Femur (tissue), 1 donor: ENCODE results near the gene AURKAIP1.
"Not testable (repeated sequence)": the region's sequence is repeated elsewhere in the genome, so short reads cannot be mapped to it uniquely, and the experiment has no call there.

ENCODE experiments used
- DNase-seq: peaks from one replicate; pipeline ENCODE4 v3.0.0-alpha.2; 2017

Gene AURKAIP1

GRCh38 chr1:1385339-1385738, 10.3 kb upstream of the AURKAIP1 start:
- DNase-seq, result not testable (repeated sequence)

- DNase-seq, result no peak
Measured at GRCh38 chr1:1381294-1381693, 6.3 kb upstream of the AURKAIP1 start.

DNA sequence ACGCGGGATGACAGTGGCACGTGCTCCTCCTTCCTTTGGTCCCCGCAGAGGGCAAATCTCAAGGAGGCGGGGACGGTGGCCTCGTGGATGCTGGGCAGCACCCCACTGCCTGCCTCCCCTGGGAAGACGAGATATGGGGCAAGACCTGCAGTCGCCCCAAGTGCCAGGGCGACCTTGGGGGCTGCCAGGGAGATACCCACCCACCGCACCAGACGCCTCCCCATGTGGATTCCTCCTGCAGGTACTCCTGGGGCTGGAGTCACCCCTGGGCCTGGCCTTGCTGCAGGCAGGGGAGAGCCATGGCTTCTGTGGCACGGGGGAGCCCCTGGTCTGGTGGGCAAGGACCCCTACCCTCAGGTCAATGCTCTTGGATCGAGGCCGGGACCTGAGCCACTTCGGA, 5.9 kb upstream of the AURKAIP1 start:
- no peak for DNase-seq

- no peak for DNase-seq
Measured at GRCh38 chr1:1377540-1378205, 2.7 kb upstream of the AURKAIP1 start.

DNA sequence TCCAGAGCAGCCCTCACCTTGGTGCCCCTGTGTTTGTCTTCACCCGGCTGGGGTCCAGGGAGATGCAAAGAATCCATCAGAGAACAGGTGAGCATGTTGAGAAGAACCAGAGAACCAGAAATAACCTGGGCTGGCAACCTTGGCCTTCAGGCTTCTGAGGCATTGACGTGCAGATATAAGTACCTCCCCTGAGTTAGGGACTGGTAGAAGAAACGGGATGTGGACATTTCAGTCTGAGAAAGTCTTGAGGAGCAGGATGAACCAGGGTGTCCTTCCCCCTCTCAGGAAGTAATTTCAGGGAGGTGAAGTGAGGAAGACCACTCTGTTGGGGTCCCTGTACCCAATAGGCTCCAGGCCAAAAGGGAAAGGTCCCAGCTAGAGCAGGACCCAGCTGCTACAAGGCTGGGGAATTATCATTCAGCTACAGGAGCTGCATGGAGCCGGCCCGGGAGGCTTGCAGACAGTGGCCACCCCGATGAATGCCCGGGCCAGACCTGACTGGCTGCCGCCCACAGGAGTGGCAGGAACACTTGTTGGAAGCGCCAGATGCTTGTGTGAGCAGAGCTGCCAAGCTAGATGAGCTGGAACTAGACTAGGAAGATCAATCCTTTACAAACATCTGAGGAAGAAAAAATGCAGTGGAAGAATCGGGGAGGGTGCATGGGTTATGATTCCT, 1.7 kb upstream of the AURKAIP1 start:
- no peak for DNase-seq

- DNase-seq, result peak; percentile 52
Measured at GRCh38 chr1:1374589-1374928, 448 bp downstream of the AURKAIP1 start.

DNA sequence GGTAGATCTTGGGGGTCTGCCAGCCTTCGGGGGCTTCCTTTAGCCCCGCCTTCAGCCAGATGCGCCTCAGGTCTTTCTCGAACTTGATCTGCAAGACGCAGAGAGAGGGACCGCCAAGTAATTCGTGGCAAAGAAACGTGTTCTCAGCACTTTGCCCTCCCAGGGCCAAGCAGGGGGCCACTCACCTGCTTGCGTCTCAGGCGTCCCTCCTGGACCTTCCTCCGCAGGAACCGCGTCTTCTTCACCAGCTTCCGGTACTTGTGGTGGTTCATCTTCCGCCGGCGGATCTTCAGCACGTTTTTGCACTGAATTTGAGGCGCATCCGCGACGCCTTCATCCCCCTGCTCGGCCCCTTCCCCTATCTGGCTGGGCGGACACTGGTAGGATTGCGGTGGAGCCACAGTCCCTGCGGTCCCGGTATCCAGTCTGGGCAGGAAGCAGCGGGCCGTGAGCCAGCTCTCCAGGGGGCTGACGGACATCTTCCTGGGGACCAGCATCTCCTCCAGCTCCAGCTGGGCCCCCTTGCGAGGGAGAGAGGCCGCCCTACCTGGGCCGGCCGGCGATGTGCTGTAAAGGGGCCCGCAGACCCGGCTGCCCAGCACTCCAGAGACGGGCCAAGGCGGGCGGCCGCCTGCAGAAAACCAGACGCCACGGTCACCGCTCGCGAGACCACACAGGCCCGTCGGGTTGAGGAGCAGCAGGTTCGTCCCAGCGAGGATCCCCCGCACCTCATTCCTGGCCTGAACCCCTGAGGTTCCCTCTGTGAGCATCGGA, 1.0 kb downstream of the AURKAIP1 start:
- no peak for DNase-seq

DNA sequence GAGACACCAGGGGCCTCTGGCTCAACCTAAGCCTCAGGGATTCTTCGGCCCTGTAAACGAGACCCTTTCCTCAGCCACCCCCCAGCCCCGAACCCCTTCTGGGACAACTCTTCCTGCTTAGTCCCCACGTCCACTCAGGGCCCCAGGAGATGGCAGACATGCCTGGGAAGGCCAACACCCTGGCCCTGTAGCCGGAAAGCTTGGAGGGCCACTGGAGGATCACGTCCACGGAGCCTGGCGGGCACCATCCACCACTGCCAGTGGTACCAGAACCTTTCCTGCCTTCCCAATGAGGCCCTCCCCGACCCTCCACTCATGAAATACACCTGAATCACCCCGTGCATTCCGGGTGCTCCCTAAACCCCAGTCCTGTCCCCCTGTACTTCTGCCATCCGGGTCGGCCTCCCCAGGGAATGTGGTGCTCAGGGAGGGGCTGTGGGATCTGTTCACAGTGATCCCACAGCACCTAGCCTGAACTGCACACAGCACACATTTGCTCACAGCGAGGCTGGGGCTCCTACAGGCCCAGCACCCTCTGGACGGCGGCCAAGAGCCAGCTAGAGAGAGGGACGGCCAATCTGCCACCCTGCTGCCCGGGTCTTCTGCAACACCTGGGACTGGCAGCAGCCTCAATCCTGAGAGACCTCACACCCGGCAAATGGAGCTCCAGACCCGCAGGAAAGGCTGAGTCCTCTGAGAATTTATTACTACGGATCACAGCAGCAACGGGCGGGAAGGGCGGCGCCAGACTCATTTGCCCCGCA, 1.8 kb downstream of the AURKAIP1 start:
- no peak for DNase-seq

DNA sequence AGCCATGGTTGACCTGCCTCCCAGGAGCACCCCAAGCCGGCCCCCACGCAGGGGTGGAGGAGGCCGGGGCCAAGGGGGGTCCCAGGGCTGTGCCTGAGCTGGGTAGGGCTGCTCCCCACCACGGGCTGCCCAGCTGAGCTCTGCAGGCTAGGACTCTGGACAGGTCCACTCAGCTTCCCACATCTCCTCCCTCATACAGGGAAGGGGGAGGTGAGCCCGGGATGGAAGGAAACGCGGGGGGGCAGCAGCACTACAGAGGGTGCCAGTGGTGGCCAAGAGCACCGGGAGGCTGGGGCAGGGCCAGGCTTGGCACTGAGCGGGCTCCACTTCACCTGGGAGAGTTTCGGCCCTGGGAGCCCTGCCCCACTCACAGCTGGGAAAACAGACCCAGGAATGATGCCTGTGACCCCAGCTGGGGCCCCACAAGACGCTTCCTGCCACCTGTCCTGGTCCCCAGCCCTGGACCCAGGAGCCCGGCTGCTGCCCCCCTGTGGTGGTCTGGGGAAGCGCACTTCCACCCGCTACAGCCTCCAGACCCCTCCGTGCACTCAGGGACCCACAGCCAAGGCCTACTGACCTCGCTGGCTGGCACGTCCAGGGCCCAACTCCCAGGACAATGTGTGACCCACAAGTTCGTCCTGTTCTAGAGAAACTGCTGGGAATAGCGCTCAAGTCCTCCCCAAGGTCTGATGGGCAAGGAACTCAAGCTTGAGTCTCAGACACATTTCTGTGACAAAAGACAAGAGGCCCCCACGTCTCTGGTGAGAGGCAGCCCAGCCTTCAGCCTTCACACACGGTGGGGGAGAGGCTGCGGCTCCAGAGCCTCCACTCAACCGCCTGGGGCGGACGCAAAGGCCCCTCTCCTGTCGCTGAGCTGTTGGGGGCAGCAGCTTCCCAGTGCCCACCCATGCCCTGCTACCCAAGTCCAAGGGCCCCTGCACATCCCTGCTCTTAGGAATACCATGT, 3.0 kb downstream of the AURKAIP1 start:
- peak; percentile 82 for DNase-seq

GRCh38 chr1:1371364-1371745, 3.7 kb downstream of the AURKAIP1 start:
- peak; percentile 78 for DNase-seq

- DNase-seq, result peak; percentile 41
Measured at GRCh38 chr1:1370771-1371300, 4.2 kb downstream of the AURKAIP1 start.

GRCh38 chr1:1370094-1370493, 4.9 kb downstream of the AURKAIP1 start:
- not testable (repeated sequence) for DNase-seq

DNA sequence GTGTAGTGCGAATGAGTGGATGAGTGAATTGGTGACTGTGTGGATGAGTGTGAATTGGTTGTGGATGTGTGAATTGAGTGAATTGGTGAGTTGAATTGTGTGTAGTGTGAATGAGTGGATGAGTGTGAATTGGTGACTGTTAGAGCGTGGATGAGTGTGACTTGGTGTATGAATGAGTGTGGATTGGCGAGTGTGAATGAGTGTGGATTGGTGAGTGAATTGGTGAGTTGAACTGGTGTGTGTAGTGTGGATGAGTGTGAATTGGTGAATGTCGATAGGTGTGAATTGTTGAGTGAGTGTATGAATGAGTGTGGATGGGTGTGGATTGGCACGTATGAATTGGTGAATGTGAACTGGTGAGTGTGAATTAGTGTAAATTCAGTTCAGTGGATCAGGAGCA, 7.7 kb downstream of the AURKAIP1 start:
- no peak for DNase-seq

DNA sequence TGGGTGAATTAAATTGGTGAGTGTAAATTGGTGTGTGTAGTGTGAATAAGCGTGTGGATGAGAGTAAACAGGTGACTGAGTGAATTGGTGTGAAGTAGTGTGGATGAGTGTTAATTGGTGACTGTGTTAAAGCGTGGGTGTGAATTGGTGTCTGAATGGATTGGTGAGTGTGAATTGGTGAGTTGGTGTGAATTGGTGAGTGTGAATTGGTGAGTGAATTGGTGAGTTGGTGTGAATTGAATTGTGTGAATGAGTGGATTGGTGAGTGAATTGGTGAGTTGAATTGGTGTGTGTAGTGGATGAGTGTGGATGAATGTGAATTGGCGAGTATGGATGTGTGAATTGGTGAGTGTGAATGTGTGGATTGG, 8.3 kb downstream of the AURKAIP1 start:
- no peak for DNase-seq

- DNase-seq, result no peak
Measured at GRCh38 chr1:1365875-1366698, 8.9 kb downstream of the AURKAIP1 start.

DNA sequence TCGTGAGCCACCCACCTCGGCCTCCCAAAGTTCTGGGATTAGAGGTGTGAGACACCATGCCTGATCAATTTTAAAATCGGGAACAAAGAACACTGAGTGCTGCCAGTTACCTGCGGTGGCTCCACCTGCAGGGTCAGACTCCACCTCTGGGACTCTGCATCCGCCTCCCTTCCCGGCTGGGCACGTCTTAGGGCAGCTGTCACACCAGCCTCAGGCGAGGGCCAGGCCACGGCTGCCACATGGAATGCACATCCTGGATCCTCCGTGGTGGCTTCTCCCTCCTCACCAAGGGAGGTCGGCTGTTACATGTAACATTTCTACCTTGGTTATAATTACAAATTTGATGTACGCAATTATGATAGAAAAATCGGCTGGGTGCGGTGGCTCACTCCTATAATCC, 10.7 kb downstream of the AURKAIP1 start:
- DNase-seq, result no peak

- peak; percentile 87 for DNase-seq
Measured at GRCh38 chr1:1361982-1362423, 13.0 kb downstream of the AURKAIP1 start.

DNA sequence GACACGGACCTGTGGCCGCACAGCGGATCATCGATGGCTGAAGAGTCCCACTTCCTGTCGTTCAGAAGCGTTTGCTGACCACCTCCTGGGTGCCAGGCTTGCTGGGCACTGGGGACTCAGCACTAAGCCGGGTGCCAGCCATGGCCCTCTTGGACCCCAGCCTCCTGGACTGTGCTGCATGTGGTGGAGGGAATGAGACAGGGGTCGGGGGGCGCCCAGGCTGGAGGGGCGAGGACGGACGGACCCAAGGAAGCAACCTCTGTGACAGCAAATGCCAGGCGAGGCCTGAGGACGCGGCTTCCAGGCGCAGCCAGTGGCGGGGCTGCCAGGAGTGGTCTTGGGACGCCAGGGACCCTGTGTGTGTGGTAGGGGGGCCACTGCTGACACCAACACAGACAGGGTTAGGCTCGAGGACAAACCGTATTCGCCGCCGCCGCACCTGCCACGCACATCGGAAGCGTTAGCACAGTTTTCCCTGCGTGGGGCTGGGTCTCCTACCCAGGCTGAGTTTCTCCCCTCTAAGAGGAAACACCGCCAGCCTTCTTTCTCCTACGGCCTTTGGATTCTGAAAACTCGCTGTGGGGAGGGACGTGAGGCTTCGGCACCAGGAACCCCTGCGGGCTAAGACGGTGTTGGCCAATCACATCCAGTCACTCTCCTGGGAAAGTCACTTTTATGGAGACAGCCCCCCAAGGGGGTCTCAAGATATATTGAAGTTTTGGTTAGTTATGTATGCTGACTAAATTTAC, 13.6 kb downstream of the AURKAIP1 start:
- DNase-seq, result peak; percentile 34

- DNase-seq, result peak; percentile 89
Measured at GRCh38 chr1:1360506-1361169, 14.4 kb downstream of the AURKAIP1 start.
